PC-9 (cell line): ENCODE measurements around the gene PPFIBP1. TPM values are rescaled to one million over a fixed set of nuclear protein-coding genes. Genes with fewer than 3 reads are reported as not detected.

ENCODE experiments used
- BruUV-seq: library from RNA; stranded (reverse); fragments of 400-500 nt; replicated peaks from 2 replicates; lab custom pipeline; 2021; lab: Mats Ljungman, UMichigan
- CTCF ChIA-PET: fragments of 300-600 bp; sonication (Branson Sonifier 250); formaldehyde crosslinking; loops from one replicate; lab custom pipeline; 2022; ENCODE audit warnings: antibody characterized with exemption; lab: Charles Lee
- POLR2A ChIA-PET: fragments of 300-600 bp; sonication (Branson Sonifier 250); formaldehyde crosslinking; loops from one replicate; lab custom pipeline; 2022; ENCODE audit warnings: antibody characterized with exemption; ENCODE audit not compliant: unreplicated experiment; lab: Charles Lee
- DNase-seq, 2 experiments: peaks; one replicate each; pipeline versions ENCODE4 v3.0.0 to v3.0.0-alpha.2; 2015 to 2022; ENCODE audit warnings: mixed read lengths in 1 of 2
- H2AFZ ChIP-seq: fragments of 200-600 bp; sonication (generic); 2 replicates; pipeline ENCODE4 v1.8.1; 2017; ENCODE audit warnings: antibody characterized with exemption
- H3F3A ChIP-seq: fragments of 200-600 bp; sonication (generic); 2 replicates; pipeline ENCODE4 v1.8.1; 2017; ENCODE audit warnings: antibody characterized with exemption, mild to moderate bottlenecking, low read depth; ENCODE audit not compliant: insufficient read depth
- H3K27ac ChIP-seq: fragments of 200-600 bp; sonication (generic); 2 replicates; pipeline ENCODE4 v1.6.1; 2016; ENCODE audit warnings: mixed run types
- H3K27me3 ChIP-seq: fragments of 200-600 bp; sonication (generic); 2 replicates; pipeline ENCODE4 v1.6.1; 2016; ENCODE audit warnings: low read depth, mixed run types; ENCODE audit not compliant: insufficient read depth
- H3K36me3 ChIP-seq: fragments of 200-600 bp; sonication (generic); 2 replicates; pipeline ENCODE4 v1.6.1; 2016; ENCODE audit warnings: low read depth, mixed run types
- H3K4me1 ChIP-seq: fragments of 200-600 bp; sonication (generic); replicated peaks from 2 replicates; pipeline ENCODE4 v1.6.1; 2016; ENCODE audit warnings: mixed run types; ENCODE audit not compliant: insufficient read depth
- H3K4me2 ChIP-seq: fragments of 200-600 bp; sonication (generic); 2 replicates; pipeline ENCODE4 v1.6.1; 2017; ENCODE audit warnings: mixed run types
- H3K4me3 ChIP-seq: fragments of 200-600 bp; sonication (generic); 2 replicates; pipeline ENCODE4 v1.6.1; 2016; ENCODE audit warnings: mixed run types
- H3K79me2 ChIP-seq: fragments of 200-600 bp; sonication (generic); 2 replicates; pipeline ENCODE4 v1.6.1; 2017; ENCODE audit warnings: low read depth, mixed run types
- H3K9me2 ChIP-seq: fragments of 200-600 bp; sonication (generic); 2 replicates; pipeline ENCODE4 v1.8.1; 2017; ENCODE audit warnings: mild to moderate bottlenecking; ENCODE audit not compliant: insufficient read depth
- H3K9me3 ChIP-seq: fragments of 200-600 bp; sonication (generic); 2 replicates; pipeline ENCODE4 v1.8.1; 2016; ENCODE audit warnings: low read depth; ENCODE audit not compliant: insufficient read depth
- H4K20me1 ChIP-seq: fragments of 200-600 bp; sonication (generic); 2 replicates; pipeline ENCODE4 v1.8.1; 2017; ENCODE audit not compliant: insufficient read depth
- EZH2 ChIP-seq: fragments of 200-600 bp; sonication (generic); IDR thresholded peaks from 2 replicates; pipeline ENCODE4 v1.8.0; 2017; ENCODE audit warnings: antibody characterized with exemption, low read depth
- intact Hi-C: fragments of 100-400 bp; cut with micrococcal nuclease; formaldehyde crosslinking; loops from one replicate; pipeline ENCODE4 v1.10.0; 2022; ENCODE audit not compliant: unreplicated experiment
- total RNA-seq: library from RNA; stranded (reverse); gene quantifications from 2 replicates; pipeline ENCODE4 v1.2.3, GENCODE V29; 2021
- TF ChIP-seq, protein P1 (sequence below): fragments of 200-600 bp; sonication (generic); conservative IDR thresholded peaks from 2 replicates; pipeline ENCODE4 v1.6.1; 2017; ENCODE audit warnings: mixed run types, antibody characterized with exemption, mild to moderate bottlenecking, moderate library complexity

The PPFIBP1 gene
- total RNA-seq, 1 experiment from 2014 or later, result 77.0 TPM

DNA sequence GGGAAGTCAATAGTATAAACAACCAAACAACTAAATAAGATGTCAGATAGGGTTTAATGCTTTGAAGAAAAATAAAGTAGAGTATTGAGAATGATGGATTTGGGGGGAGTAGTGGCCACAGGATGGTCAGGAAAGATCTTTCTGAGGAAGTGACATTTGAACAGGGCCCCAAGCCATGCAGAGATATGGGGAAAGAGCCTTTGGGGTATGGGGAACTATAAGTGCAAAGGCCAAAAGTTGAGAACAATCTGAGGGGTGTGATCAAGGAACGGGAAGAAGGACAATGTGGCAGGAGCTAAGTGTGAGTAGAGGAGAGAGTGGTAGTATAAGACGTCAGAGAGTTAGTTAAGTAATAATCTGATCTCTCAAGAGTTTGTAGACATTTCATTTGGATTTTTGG lies 188.0 kb downstream of the PPFIBP1 start:
- H3K4me1 ChIP-seq, result peaks cover 14% of the 10 kb centered on the region
- peaks cover 51% of the 10 kb centered on the region for H3K79me2 ChIP-seq
- peaks cover 3% of the 10 kb centered on the region; the same call in 1 of the 2 replicates for H4K20me1 ChIP-seq
- no peaks in the 10 kb centered on the region for H3K9me3 ChIP-seq
- peak overlapping the region; percentile 95 for H3K4me3 ChIP-seq
- H3K4me2 ChIP-seq, result peak overlapping the region; percentile 91
- POLR2A ChIA-PET, result no interaction called here
- TF ChIP-seq, protein P1, sequence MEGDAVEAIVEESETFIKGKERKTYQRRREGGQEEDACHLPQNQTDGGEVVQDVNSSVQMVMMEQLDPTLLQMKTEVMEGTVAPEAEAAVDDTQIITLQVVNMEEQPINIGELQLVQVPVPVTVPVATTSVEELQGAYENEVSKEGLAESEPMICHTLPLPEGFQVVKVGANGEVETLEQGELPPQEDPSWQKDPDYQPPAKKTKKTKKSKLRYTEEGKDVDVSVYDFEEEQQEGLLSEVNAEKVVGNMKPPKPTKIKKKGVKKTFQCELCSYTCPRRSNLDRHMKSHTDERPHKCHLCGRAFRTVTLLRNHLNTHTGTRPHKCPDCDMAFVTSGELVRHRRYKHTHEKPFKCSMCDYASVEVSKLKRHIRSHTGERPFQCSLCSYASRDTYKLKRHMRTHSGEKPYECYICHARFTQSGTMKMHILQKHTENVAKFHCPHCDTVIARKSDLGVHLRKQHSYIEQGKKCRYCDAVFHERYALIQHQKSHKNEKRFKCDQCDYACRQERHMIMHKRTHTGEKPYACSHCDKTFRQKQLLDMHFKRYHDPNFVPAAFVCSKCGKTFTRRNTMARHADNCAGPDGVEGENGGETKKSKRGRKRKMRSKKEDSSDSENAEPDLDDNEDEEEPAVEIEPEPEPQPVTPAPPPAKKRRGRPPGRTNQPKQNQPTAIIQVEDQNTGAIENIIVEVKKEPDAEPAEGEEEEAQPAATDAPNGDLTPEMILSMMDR, result no peak
- TF ChIP-seq EZH2, result no peak
- CTCF ChIA-PET, result interaction anchor here (0.5 kb wide), 1 partner anchor 42 kb away, joined by 3 read pairs; no protein-coding TSS in a partner anchor
- intact Hi-C loops, result no loop called here
- H3K27ac ChIP-seq, result no peak overlapping the region
- H3F3A ChIP-seq, result peaks cover 8% of the 10 kb centered on the region; the same call in 1 of the 2 replicates
- H3K36me3 ChIP-seq, result peaks cover 21% of the 10 kb centered on the region; the same call in 1 of the 2 replicates
- no TSS peak for BruUV-seq
- peak overlapping the region; percentile 98; the same call in 1 of the 2 replicates for H2AFZ ChIP-seq
- no peak for DNase-seq
- H3K9me2 ChIP-seq, result no peaks in the 10 kb centered on the region
- no peaks in the 10 kb centered on the region for H3K27me3 ChIP-seq

DNA sequence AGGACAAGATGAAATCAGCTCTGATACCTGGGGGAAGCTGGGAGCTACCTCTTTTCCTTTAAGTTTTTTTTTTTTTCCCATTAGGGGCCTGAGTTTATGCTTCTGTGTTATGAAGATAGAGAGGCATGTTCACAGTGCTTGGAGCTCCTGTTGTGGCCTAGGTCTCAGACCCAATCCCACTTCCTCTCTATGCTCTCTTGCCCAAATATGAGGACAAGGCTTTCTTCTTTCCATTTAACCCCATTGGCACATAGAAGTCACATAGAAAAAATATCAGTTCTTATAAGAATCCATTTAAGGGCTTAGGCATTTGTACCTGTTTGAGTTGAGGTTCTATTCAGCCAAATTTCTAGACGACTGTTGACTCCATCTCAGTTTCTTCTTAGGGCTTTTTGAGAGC lies 199.2 kb downstream of the PPFIBP1 start:
- CTCF ChIA-PET, result interaction anchor here (0.7 kb wide), 1 partner anchor 1289 kb away, joined by 5 read pairs; no protein-coding TSS in a partner anchor
- Histone ChIP-seq H3K9me3 (no peaks in the 10 kb centered on the region), H2AFZ (no peak overlapping the region), H3K4me2 (no peak overlapping the region), H3K9me2 (no peaks in the 10 kb centered on the region), H3K79me2 (no peaks in the 10 kb centered on the region), H3K27ac (no peak overlapping the region), H3F3A (no peaks in the 10 kb centered on the region; the same call in 1 of the 2 replicates), H3K36me3 (peaks cover 24% of the 10 kb centered on the region), H4K20me1 (no peaks in the 10 kb centered on the region), H3K4me3 (no peak overlapping the region), H3K4me1 (no peaks in the 10 kb centered on the region), H3K27me3 (no peaks in the 10 kb centered on the region)
- BruUV-seq, result no TSS peak
- POLR2A ChIA-PET, result interaction anchor here (0.5 to 0.6 kb wide), 2 partner anchors 387 to 1597 kb away, joined by 5 to 9 read pairs; no protein-coding TSS in a partner anchor
- DNase-seq, result no peak
- TF ChIP-seq, protein P1, result no peak
- no peak for TF ChIP-seq EZH2
- intact Hi-C loops, result no loop called here

DNA sequence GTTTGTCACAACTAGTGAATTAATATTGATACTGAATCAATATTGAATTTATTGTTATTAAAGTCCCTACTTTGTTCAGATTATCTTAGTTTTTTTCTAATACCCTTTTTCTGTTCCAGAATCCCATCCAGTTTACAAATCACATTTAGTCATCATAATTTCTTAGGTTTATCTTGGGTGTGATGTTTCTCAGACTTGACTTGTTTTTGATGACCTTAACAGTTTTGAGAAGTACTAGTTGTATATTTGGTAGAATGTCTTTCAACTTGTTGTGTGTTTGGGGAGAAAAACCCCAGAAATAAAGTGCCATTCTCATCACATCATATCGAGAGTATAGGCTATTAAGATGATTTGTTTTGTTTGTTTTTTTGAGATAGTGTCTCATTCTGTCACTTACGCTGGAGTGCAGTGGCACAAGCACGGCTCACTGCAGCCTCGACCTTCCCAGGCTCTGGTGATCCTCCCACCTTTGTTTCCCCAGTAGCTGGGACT lies 206.1 kb downstream of the PPFIBP1 start:
- Histone ChIP-seq H3K36me3 (peaks cover 31% of the 10 kb centered on the region), H3K4me3 (no peak overlapping the region), H4K20me1 (no peaks in the 10 kb centered on the region), H2AFZ (no peak overlapping the region), H3K9me2 (no peaks in the 10 kb centered on the region), H3K79me2 (peaks cover 3% of the 10 kb centered on the region), H3K4me2 (no peak overlapping the region), H3K27me3 (no peaks in the 10 kb centered on the region), H3K4me1 (no peaks in the 10 kb centered on the region), H3K27ac (no peak overlapping the region), H3K9me3 (no peaks in the 10 kb centered on the region), H3F3A (no peaks in the 10 kb centered on the region; the same call in 1 of the 2 replicates)
- POLR2A ChIA-PET, result no interaction called here
- intact Hi-C loops, result loop anchor here (5.0 kb wide), 2 partner anchors 52 to 597 kb away; partner anchors contain the start of genes KLHL42 and MANSC4
- no peak for TF ChIP-seq EZH2
- TF ChIP-seq, protein P1, result no peak
- no TSS peak for BruUV-seq
- no peak for DNase-seq
- CTCF ChIA-PET, result no interaction called here
